Activated T-cell treated with anti-CD3 and anti-CD28 coated beads, Interleukin-2, amount 50 U/mL, for 4 hours (primary cell): Measurements from ENCODE around the gene CLEC10A. TPM values are rescaled to one million over a fixed set of nuclear protein-coding genes. Genes with fewer than 3 reads are reported as not detected.
"Not testable (repeated sequence)": the region's sequence is repeated elsewhere in the genome, so short reads cannot be mapped to it uniquely, and the experiment has no call there.

Source experiments
- ATAC-seq, 2 donors: fragments of 200-7000 bp; cut with Tn5 transposase; one replicate each; pipeline ENCODE4 v1.10.0; 2021
- DNase-seq: peaks from one replicate; pipeline ENCODE4 v3.0.0-alpha.2; 2020
- H3K27me3 Mint-ChIP-seq: one replicate; pipeline ENCODE4 v1.8.0; 2021; ENCODE audit warnings: low read depth, mixed read lengths
- H3K36me3 Mint-ChIP-seq: one replicate; pipeline ENCODE4 v1.8.0; 2022; ENCODE audit warnings: mixed read lengths; ENCODE audit not compliant: insufficient read depth
- H3K4me1 Mint-ChIP-seq: one replicate; pipeline ENCODE4 v1.8.0; 2021; ENCODE audit warnings: low read depth, mixed read lengths
- H3K4me3 Mint-ChIP-seq: one replicate; pipeline ENCODE4 v1.8.0; 2021; ENCODE audit warnings: mild to moderate bottlenecking, moderate library complexity, mixed read lengths
- H3K9me3 Mint-ChIP-seq: one replicate; pipeline ENCODE4 v1.8.0; 2021; ENCODE audit warnings: mixed read lengths
- total RNA-seq, 3 donors: library from RNA; stranded (reverse); gene quantifications; one replicate each; pipeline ENCODE4 v1.2.1, GENCODE V29; 2021

Gene CLEC10A
- total RNA-seq, 3 donors from 2014 or later, result not detected

DNA sequence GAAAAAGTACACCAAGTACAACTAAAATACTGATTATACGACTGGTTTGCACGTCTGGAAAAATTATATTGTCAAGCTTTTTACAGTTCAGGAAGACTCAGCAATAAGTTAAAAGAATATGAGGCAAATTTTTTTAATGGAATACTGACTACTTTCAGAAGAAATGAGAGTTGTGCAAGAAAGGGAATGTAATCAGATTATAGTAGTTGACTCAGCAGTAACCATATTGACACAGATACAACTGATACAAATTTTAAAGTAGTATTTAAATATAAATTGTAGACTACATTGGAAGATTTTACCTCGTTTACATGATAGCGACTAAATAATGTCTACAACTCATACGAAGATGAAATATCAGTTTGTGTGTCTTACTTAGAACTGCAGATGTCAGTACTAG is 17.9 kb upstream of the CLEC10A start:
- H3K27me3 Mint-ChIP-seq, result peaks cover 14% of the 10 kb centered on the region
- DNase-seq (no peak), ATAC-seq (no peak)
- peaks cover 8% of the 10 kb centered on the region for H3K4me1 Mint-ChIP-seq
- no peaks in the 10 kb centered on the region for H3K36me3 Mint-ChIP-seq
- no peaks in the 10 kb centered on the region for H3K9me3 Mint-ChIP-seq
- H3K4me3 Mint-ChIP-seq, result no peak overlapping the region

DNA sequence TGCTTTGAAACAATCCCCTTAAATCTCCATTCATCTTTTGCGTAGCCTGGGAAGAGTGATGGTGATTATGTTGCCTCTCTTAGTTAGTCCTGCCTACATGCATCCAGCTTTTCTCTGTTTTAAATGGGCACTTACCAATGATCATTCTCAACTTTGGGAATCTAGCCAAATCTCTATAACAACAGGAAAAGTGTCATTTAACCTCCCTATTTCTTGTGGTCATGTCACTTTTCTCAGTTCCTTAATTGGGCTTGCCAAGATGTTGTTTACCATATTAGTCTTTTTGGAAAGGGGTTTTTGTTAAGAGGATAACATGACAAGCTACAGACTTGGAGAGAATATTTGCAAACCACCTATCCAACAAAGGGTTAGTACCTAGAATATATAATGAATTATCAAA is 15.6 kb upstream of the CLEC10A start:
- peaks cover 8% of the 10 kb centered on the region for H3K4me1 Mint-ChIP-seq
- H3K27me3 Mint-ChIP-seq, result peaks cover 8% of the 10 kb centered on the region
- no peaks in the 10 kb centered on the region for H3K9me3 Mint-ChIP-seq
- no peak overlapping the region for H3K4me3 Mint-ChIP-seq
- no peaks in the 10 kb centered on the region for H3K36me3 Mint-ChIP-seq
- DNase-seq, result no peak
- no peak for ATAC-seq

DNA sequence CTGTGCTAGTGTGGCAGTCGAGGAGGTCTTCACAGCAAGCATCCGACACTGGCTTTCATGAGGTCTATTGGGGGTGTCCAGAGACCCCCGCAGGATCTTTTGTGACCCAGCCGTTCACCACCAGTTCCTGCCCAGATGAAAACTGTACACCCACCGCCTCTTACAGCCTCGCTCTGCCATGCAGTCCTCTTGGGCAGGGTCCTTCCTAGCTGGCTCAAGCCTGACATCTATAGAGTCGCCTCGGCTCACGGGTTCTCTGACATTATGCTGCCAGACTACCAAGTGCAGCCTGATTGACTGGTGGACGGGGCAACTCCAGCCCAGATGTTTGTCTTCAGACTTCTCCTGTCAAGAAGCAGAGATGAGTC is 14.6 kb upstream of the CLEC10A start:
- no peak overlapping the region for H3K4me3 Mint-ChIP-seq
- no peaks in the 10 kb centered on the region for H3K36me3 Mint-ChIP-seq

DNA sequence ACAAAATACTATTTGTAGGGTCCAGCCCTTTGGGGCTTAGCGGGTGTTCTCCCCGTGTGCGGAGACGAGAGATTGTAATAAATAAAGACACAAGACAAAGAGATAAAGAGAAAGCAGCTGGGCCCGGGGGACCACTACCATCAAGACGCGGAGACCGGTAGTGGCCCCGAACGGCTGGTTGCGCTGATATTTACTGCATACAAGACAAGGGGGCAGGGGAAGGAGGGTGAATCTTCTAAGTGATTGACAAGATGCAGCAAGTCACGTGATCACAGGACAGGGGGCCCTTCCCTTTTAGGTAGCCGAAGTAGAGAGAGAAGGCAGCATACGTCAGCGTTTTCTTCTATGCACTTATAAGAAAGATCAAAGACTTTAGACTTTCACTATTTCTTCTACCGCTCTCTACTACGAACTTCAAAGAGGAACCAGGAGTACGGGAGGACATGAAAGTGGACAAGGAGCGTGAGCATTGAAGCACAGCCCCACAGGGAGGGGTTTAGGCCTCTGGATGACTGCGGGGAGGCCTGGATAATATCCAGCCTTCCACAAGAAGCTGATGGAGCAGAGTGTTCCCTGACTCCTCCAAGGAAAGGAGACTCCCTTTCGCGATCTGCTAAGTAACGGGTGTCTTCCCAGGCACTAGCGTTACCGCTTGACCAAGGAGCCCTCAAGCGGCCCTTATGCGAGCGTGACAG is 11.4 kb upstream of the CLEC10A start:
- H3K9me3 Mint-ChIP-seq, H3K4me3 Mint-ChIP-seq, ATAC-seq, DNase-seq, H3K4me1 Mint-ChIP-seq, H3K36me3 Mint-ChIP-seq: not testable (repeated sequence)
- H3K27me3 Mint-ChIP-seq, result peaks cover 16% of the 10 kb centered on the region

More for the DNA sequence above, 14.6 kb upstream of the CLEC10A start:
- DNase-seq (no peak), ATAC-seq (no peak)
- Mint-ChIP-seq H3K9me3 (no peaks in the 10 kb centered on the region), H3K4me1 (peaks cover 8% of the 10 kb centered on the region), H3K27me3 (peaks cover 8% of the 10 kb centered on the region)

DNA sequence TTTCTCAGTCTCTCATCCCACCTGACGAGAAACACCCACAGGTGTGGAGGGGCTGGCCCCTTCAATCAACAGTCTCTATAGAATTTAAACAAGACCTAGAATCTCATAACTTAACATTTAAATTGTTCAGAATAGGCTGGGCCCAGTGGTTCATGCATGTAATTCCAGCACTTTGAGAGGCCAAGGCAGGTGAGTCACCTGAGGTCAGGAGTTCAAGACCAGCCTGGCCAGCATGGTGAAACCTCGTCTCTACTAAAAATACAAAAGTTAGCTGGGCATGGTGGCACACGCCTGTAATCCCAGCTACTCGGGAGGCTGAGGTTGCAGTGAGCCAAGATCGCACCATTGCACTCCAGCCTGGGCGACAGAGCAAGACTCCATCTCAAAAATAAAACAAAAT is 9.5 kb upstream of the CLEC10A start:
- not testable (repeated sequence) for H3K4me1 Mint-ChIP-seq, DNase-seq, H3K9me3 Mint-ChIP-seq, ATAC-seq, H3K36me3 Mint-ChIP-seq, H3K4me3 Mint-ChIP-seq
- peaks cover 14% of the 10 kb centered on the region for H3K27me3 Mint-ChIP-seq

DNA sequence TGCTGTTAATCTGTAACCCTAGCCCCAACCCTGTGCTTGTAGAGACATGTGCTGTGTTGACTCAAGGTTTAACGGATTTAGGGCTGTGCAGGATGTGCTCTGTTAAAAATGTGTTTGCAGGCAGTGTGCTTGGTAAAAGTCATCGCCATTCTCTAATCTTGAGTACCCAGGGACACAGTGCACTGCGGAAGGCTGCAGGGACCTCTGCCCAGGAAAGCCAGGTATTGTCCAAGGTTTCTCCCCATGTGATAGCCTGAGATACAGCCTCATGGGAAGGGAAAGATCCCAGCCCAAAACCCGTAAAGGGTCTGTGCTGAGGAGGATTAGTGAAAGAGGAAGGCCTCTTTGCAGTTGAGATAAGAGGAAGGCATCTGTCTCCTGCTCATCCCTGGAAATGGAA is 8.4 kb upstream of the CLEC10A start:
- not testable (repeated sequence) for H3K36me3 Mint-ChIP-seq, ATAC-seq, H3K4me3 Mint-ChIP-seq

DNA sequence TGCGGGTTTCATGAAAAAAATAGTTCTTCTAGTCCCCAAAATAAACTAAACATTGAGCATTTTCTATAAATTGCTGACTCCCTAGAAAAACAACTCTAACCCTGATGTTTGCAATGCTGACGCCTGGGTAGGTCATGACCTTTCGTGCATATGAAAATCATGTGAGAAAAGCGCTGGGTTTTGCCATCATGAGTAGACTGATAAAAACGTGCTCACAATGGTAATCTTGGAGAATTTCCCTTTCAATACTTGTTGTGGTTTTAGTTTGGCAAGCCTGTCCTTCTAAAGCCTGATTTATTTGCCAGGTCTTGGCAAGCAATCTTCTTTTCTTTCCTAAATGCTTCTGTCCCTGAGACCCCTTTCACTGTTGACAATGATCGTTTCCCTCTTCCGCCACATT is 4.0 kb upstream of the CLEC10A start:
- Mint-ChIP-seq H3K27me3 (peaks cover 14% of the 10 kb centered on the region), H3K4me3 (no peak overlapping the region), H3K9me3 (no peaks in the 10 kb centered on the region), H3K36me3 (no peaks in the 10 kb centered on the region), H3K4me1 (peaks cover 32% of the 10 kb centered on the region)
- ATAC-seq, result no peak
- no peak for DNase-seq

More for the DNA sequence above, 8.4 kb upstream of the CLEC10A start:
- H3K27me3 Mint-ChIP-seq, result peaks cover 17% of the 10 kb centered on the region
- H3K4me1 Mint-ChIP-seq, H3K9me3 Mint-ChIP-seq, DNase-seq: not testable (repeated sequence)

DNA sequence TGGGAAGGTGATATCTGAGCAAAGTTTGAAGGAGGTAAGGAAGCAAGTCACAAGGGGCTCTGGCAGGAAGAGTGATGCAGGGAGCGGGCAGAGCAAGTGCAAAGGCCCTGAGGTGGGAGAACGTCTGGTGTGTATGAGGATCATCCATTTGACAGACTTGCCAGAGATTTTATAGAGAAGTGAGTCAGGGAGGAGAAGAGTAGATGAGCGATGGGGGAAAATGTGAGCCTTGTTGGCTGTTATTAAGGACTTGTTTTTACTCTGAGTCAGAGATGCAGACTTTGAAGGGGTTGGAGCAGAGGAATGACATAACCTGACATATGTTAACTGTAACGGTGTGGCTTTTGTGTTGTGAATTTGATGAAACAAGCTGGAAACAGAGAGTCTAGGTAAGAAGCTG is 3.5 kb upstream of the CLEC10A start:
- Mint-ChIP-seq H3K4me1 (peaks cover 32% of the 10 kb centered on the region), H3K4me3 (no peak overlapping the region), H3K9me3 (no peaks in the 10 kb centered on the region), H3K36me3 (no peaks in the 10 kb centered on the region), H3K27me3 (peaks cover 10% of the 10 kb centered on the region)
- ATAC-seq (peak in 1 of 2 donors; percentile 90), DNase-seq (no peak)

DNA sequence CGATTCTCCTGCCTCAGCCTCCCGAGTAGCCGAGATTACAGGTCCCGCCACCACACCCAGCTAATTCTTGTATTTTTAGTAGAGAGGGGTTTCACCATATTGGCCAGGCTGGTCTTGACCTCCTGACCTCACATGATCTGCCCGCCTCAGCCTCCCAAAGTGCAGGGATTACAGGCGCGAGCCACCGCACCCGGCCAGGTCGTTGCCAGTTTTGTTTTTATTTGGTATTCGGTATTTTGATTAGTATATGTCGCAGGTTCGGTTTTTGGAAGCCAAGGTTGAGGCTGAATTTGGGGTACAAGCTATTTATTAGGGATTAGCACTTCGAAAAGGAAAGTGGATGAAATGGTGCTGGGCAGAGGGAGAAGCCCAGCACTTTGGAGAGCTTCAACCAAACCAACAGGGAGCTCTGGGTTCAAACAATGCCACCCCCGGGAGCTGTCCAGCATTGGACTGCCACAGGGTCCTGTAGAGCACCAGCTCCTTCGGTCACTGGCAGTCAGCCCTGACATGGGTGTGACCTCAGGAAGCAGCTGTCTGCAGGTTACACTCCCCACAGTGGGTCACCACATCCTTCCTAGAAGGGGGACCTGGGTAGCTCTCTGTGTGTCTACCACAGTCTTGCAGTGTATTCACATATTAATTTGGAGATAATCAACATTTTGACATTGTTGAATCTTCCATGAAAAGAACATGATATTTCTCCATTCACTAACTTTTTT is 1.5 kb upstream of the CLEC10A start:
- no peaks in the 10 kb centered on the region for H3K36me3 Mint-ChIP-seq
- peaks cover 32% of the 10 kb centered on the region for H3K4me1 Mint-ChIP-seq
- no peaks in the 10 kb centered on the region for H3K9me3 Mint-ChIP-seq
- ATAC-seq (peak in 1 of 2 donors; percentile 61), DNase-seq (no peak)
- H3K4me3 Mint-ChIP-seq, result no peak overlapping the region
- peaks cover 3% of the 10 kb centered on the region for H3K27me3 Mint-ChIP-seq

DNA sequence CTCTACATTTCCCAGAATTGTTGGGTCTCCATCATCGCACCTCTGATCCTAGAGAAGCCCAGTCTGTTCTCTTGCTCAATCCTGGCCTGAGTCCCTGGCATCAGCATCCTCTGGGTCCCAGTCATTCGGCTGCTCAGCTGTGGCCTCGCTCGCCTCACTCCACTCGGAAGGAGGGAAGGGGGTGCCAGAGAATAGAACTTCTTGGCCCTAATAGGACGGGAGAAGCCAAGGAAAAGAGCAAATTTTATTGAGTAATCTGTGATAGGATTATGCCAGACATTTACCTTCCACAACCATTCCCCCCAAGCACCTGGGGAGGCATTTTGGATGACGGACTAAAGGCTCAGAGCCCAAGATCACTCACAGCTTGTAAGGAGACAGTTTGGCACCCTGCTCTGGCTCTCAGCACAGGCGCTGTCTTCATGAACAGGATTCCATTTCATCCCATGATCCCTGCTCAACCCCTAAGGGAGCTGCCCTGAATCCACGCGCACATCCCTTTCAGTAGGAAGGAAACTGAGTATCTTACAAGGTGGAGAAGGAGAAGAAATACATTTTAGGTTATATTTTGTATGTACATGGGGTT is 498 bp upstream of the CLEC10A start:
- peaks cover 32% of the 10 kb centered on the region for H3K4me1 Mint-ChIP-seq
- H3K4me3 Mint-ChIP-seq, result no peak overlapping the region
- ATAC-seq, result no peak
- no peak for DNase-seq
- H3K36me3 Mint-ChIP-seq, result no peaks in the 10 kb centered on the region
- H3K9me3 Mint-ChIP-seq, result no peaks in the 10 kb centered on the region
- H3K27me3 Mint-ChIP-seq, result peaks cover 3% of the 10 kb centered on the region

DNA sequence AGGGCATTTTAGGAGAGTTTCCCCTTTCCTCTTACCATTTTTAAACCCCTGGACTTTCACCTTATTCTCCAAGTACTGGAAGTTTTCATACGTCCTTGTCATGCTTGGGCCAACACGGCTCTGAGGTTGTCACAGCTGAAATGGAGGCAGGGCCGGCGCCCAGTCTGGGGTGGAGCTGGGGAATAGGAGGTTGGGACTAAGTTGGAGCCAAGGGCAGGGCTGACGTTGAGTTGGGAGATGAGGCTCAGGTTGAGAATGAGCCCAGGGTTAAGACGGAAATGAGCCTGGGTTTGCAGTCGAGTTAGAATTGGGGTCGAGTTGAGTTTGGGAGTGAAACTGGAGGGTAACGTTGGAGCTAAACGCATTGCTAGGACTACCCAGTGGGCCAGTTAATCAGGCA is 1.3 kb downstream of the CLEC10A start:
- Mint-ChIP-seq H3K4me1 (peaks cover 25% of the 10 kb centered on the region), H3K9me3 (no peaks in the 10 kb centered on the region), H3K27me3 (no peaks in the 10 kb centered on the region), H3K36me3 (no peaks in the 10 kb centered on the region), H3K4me3 (no peak overlapping the region)
- DNase-seq, result no peak
- no peak for ATAC-seq

DNA sequence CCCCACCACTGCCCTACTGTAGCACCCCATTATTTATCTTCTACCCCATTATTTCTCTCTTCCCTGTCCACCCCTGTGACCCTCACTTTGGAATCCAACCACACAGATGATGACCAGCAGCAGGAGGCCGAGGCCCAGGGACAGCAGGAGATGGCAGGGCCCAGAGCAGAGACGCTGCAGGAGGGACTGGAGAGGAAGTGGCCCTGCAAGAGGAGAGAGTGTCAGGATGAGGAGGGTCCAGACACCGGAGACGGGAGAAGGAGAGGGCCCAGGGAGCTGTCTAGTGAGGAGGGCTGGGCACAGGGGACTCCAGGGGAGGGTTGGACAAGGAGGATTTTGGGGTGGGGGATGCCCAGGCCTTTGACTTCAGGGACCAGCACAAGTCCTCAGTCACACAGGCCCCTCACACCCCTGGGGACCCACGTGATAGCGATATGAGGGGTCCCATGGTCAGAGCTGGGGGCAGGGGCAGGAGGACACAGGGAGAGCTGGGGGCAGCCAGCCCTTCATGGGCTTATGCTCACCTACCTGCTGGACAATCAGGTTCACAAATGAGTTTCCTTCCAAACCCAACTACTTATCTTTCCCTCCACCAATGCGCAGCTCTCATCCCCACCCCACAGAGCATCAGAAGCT is 2.0 kb downstream of the CLEC10A start:
- ATAC-seq, result no peak

DNA sequence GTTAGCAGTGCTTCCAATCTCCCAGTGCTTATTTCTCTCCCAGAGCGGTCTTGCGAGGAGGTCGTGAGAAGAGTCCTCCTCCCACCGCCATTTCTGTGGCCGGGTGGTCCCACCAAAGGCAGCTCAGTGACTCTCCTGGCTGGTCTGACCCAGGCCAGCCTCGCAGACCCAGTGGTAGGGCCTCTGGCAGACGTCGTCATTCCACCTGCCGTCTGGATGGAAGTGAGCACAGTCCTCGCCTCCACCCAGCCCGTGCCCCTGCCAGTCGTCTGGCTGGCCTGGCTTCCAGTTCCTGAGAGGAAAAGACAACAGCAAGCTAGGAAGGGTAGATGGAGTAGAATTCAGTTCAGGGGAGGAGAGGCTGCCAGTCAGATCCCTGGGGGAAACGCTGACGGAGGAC is 5.1 kb downstream of the CLEC10A start:
- no peaks in the 10 kb centered on the region for H3K4me1 Mint-ChIP-seq
- no peaks in the 10 kb centered on the region for H3K36me3 Mint-ChIP-seq
- DNase-seq (no peak), ATAC-seq (no peak)
- no peaks in the 10 kb centered on the region for H3K9me3 Mint-ChIP-seq
- no peaks in the 10 kb centered on the region for H3K27me3 Mint-ChIP-seq
- H3K4me3 Mint-ChIP-seq, result no peak overlapping the region

More for the DNA sequence above, 2.0 kb downstream of the CLEC10A start:
- no peak for DNase-seq
- Mint-ChIP-seq H3K27me3 (no peaks in the 10 kb centered on the region), H3K4me1 (peaks cover 20% of the 10 kb centered on the region), H3K4me3 (no peak overlapping the region), H3K36me3 (no peaks in the 10 kb centered on the region), H3K9me3 (no peaks in the 10 kb centered on the region)

DNA sequence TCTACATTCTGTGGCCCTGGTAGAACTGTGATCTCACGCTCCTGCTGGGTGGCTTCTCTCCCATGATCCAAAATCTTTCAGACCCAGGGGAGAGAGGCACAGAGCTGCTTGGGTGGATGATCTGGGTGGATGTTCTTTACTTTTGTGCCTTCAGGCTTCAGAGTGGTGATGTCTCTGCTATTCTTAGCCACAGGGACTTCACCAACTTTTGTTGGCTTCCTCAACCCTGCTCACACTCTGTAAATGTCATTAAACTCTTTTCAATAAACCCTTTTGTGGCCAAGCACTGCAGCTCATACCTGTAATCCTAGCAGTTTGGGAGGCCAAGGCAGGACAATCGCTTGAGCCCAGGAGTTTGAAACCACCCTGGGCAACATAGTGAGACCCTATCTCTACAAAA is 7.6 kb downstream of the CLEC10A start:
- Mint-ChIP-seq H3K9me3 (peaks cover 14% of the 10 kb centered on the region), H3K4me3 (no peak overlapping the region), H3K4me1 (no peaks in the 10 kb centered on the region), H3K36me3 (peaks cover 2% of the 10 kb centered on the region), H3K27me3 (no peaks in the 10 kb centered on the region)
- DNase-seq, result no peak
- no peak for ATAC-seq
